ENCODE results near the gene RPUSD2. TPM values are rescaled to one million over a fixed set of nuclear protein-coding genes. Genes with fewer than 3 reads are reported as not detected.

Gene RPUSD2
- total and polyA plus RNA-seq, 2 experiments from 2014 or later, result 19.7 to 20.3 TPM

GRCh38 chr15:40555876-40556275, 13.2 kb upstream of the RPUSD2 start:
- peaks cover 11% of the 10 kb centered on the region for H3K36me3 ChIP-seq
- no peak overlapping the region for H3K4me3 ChIP-seq
- H3K9me3 ChIP-seq (ENCODE audit: low read depth), result no peaks in the 10 kb centered on the region
- H3K27ac ChIP-seq, result no peak overlapping the region
- no peak for DNase-seq (ENCODE audit: low read depth in 1 of 2, low spot score in 1 of 2)
- no peak for TF ChIP-seq CTCF (IDR thresholded peaks at IDR 0.05; ENCODE audit: low read depth, low read length)
- peaks cover 4% of the 10 kb centered on the region for H3K4me1 ChIP-seq (ENCODE audit: low read depth)
- no peaks in the 10 kb centered on the region for H3K27me3 ChIP-seq

GRCh38 chr15:40558952-40559742, 10.0 kb upstream of the RPUSD2 start:
- no peaks in the 10 kb centered on the region for H3K9me3 ChIP-seq (ENCODE audit: low read depth)
- no peak for DNase-seq (ENCODE audit: low read depth in 1 of 2, low spot score in 1 of 2)
- peaks cover 13% of the 10 kb centered on the region for H3K36me3 ChIP-seq
- no peak for TF ChIP-seq CTCF (IDR thresholded peaks at IDR 0.05; ENCODE audit: low read depth, low read length)
- peaks cover 7% of the 10 kb centered on the region for H3K4me1 ChIP-seq (ENCODE audit: low read depth)
- no peak overlapping the region for H3K4me3 ChIP-seq
- no peak overlapping the region for H3K27ac ChIP-seq
- no peaks in the 10 kb centered on the region for H3K27me3 ChIP-seq

GRCh38 chr15:40562691-40563090, 6.4 kb upstream of the RPUSD2 start:
- Histone ChIP-seq H3K9me3 (ENCODE audit: low read depth) (no peaks in the 10 kb centered on the region), H3K27ac (no peak overlapping the region), H3K27me3 (no peaks in the 10 kb centered on the region), H3K4me3 (no peak overlapping the region), H3K4me1 (ENCODE audit: low read depth) (peaks cover 6% of the 10 kb centered on the region), H3K36me3 (peaks cover 3% of the 10 kb centered on the region)
- no peak for TF ChIP-seq CTCF (IDR thresholded peaks at IDR 0.05; ENCODE audit: low read depth, low read length)
- DNase-seq (ENCODE audit: low read depth in 1 of 2, low spot score in 1 of 2), result no peak

GRCh38 chr15:40563426-40563825, 5.7 kb upstream of the RPUSD2 start:
- H3K27me3 ChIP-seq, result no peaks in the 10 kb centered on the region
- TF ChIP-seq CTCF (IDR thresholded peaks at IDR 0.05; ENCODE audit: low read depth, low read length), result no peak
- no peaks in the 10 kb centered on the region for H3K9me3 ChIP-seq (ENCODE audit: low read depth)
- peaks cover 6% of the 10 kb centered on the region for H3K4me1 ChIP-seq (ENCODE audit: low read depth)
- no peak overlapping the region for H3K27ac ChIP-seq
- H3K36me3 ChIP-seq, result peaks cover 3% of the 10 kb centered on the region
- DNase-seq (ENCODE audit: low read depth in 1 of 2, low spot score in 1 of 2), result no peak
- no peak overlapping the region for H3K4me3 ChIP-seq

- H3K36me3 ChIP-seq, result peaks cover 3% of the 10 kb centered on the region
- peak within 1 kb of the TSS; percentile 78 for H3K4me3 ChIP-seq
- H3K4me1 ChIP-seq (ENCODE audit: low read depth), result peaks cover 9% of the 10 kb centered on the region
- H3K27me3 ChIP-seq, result no peaks in the 10 kb centered on the region
- no peaks in the 10 kb centered on the region for H3K9me3 ChIP-seq (ENCODE audit: low read depth)
- H3K27ac ChIP-seq, result peak within 1 kb of the TSS; percentile 74
- DNase-seq (ENCODE audit: low read depth in 1 of 2, low spot score in 1 of 2), result peak; percentile 98 to 99
- no peak for TF ChIP-seq CTCF (IDR thresholded peaks at IDR 0.05; ENCODE audit: low read depth, low read length)
Observed at GRCh38 chr15:40564591-40565332, 4.3 kb upstream of the RPUSD2 start, which contains the start of gene CCDC32. CCDC32 (minus strand) TSS chr15:40565042; CDS start chr15:40563015, 2,027 bp downstream.
